GM12872 (cell line): ENCODE results near the gene RALGAPA2.

Experiments
- CTCF ChIP-seq: IDR thresholded peaks from 3 replicates; pipeline ENCODE4 v1.5.1; 2011; ENCODE audit warnings: low read depth, mild to moderate bottlenecking, low read length, moderate library complexity; ENCODE audit not compliant: insufficient read depth

RALGAPA2 gene

DNA sequence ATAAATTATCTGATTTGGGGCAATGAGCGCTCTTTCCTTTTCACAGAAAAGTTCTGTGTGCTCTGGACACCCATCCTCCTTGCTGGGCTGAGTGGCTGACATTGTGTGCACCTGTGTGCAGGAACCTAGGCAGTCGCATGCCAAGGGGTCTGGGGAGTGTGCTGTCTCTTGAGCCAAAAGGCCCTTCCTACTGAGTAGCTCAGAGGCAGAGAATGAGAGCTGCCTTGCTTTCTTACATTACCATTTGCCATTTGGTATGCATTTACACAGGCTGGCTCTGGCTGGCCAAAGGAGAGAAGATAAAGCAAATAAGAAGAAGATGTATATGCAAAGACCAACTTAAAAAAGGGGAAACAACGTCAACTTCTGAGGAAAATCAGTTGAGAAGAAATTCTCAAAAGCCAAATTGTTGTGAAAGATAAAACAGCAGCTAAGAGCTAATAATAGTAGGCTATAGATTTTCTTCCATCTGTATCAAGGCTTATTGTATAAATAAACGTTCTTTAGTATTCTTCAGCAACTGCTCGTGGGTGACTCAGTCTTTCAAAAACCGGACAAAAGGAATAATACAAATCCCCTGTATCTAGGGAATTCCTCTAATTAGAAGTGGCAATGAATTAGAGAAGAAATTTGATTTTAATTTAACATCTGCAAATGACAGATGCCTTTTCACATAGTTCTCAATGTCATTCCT is 222.6 kb downstream of the RALGAPA2 start:
- TF ChIP-seq CTCF, result no peak

DNA sequence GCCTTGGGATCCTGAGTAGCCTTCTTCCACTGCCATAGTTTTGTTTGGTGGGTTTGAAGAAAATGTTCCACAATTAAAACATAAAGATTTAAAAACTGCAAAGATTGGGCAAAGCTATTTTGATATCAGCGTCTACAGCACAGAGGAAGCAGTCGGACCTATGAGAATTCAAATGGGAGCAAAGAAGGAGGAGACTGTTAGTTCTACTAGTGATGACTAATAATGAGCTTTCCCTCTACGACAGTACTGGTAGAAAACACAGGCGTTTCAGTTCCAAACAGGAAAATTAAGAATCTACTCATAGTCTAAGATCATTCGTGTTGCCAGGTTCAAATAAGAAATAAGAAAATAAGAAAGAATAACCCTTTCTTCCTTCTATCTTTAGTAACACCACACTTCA is 223.4 kb downstream of the RALGAPA2 start:
- TF ChIP-seq CTCF, result no peak

- no peak for TF ChIP-seq CTCF
Measured at GRCh38 chr20:20488388-20488787, 224.1 kb downstream of the RALGAPA2 start.

DNA sequence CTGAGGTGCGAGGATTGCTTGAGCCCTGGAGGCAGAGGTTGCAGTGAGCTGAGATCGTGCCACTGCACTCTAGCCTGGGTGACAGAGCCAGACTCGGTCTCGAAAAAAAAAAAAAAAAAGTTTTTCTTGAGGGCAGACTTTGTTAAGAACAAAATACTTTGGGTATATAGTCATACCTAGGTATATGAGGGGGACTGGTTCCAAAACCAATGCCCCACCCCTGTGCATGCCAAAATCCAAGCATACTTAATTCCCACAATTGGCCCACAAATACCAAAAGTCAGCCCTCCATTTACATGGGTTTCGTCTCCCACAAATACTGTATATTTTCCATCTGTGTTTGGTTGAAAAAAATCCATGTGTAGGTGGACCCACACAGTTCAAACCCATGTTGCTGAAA is 224.6 kb downstream of the RALGAPA2 start:
- no peak for TF ChIP-seq CTCF

DNA sequence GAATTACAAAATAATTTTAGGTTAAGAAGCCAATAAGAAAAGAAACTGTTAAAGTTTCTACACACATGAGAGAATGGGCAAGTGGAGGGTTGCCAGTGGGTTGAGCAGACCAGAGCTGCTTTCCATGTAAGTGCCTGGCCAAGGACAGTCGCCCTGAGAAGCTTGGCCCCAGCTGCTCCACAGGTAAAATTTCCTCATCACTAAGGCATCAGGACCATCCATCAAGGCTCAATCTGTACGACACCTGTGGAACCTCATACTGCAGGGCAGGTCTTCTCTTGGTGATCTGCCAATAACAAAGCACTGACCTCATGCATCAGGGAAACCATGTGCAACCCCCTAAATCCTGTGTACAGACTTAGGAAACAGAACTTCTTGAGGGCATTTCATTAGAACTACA is 229.1 kb downstream of the RALGAPA2 start:
- TF ChIP-seq CTCF, result no peak

GRCh38 chr20:20482453-20482852 is 230.0 kb downstream of the RALGAPA2 start:
- no peak for TF ChIP-seq CTCF

DNA sequence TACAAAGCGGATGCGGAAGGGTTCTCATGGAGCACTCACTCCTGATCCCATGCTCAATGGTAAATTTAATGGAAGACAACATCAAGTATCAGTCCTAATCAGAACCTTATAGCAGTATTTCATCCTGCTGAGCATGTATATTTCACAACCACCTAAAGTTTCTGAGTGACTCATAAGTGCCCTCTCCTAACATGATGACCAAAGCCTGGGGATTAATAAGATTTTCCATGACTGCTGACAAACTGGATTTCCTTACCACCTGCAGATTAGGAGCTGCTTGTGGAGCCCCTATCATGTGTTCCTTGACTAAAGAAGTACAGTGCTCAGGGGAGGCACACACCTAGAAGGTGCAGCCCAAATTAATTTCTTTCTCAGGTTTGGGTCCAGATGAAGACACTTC is 231.8 kb downstream of the RALGAPA2 start:
- TF ChIP-seq CTCF, result no peak
